HG03159 (cell line): ENCODE measurements around the gene METRN.

Source experiments
- ATAC-seq: cut with Tn5 transposase; IDR thresholded peaks from one replicate; pipeline ENCODE4 v1.9.1; 2021; ENCODE audit warnings: mild to moderate bottlenecking, moderate library complexity; ENCODE audit not compliant: unreplicated experiment

METRN gene

GRCh38 chr16:677316-678190 lies 37.4 kb upstream of the METRN start:
- no peak for ATAC-seq

GRCh38 chr16:678209-678857 lies 36.6 kb upstream of the METRN start:
- ATAC-seq = no peak

- ATAC-seq = no peak
These were observed 35.8 kb upstream of the METRN start for GRCh38 chr16:678858-679813.

GRCh38 chr16:679814-680624 lies 34.9 kb upstream of the METRN start, which contains the start of gene STUB1:
STUB1 (plus strand) TSS chr16:680410; CDS start chr16:680526, 116 bp downstream.
- peak; percentile 32 for ATAC-seq

GRCh38 chr16:680625-680945 lies 34.3 kb upstream of the METRN start:
- ATAC-seq = peak; percentile 1

GRCh38 chr16:680967-681745 lies 33.8 kb upstream of the METRN start:
- no peak for ATAC-seq

GRCh38 chr16:681746-682427 lies 33.0 kb upstream of the METRN start:
- no peak for ATAC-seq

GRCh38 chr16:682493-683395 lies 32.2 kb upstream of the METRN start:
- no peak for ATAC-seq

GRCh38 chr16:683396-684070 lies 31.4 kb upstream of the METRN start:
- no peak for ATAC-seq

- peak; percentile 65 for ATAC-seq
These were observed 30.7 kb upstream of the METRN start, which contains the start of gene JMJD8 for GRCh38 chr16:684071-684794. JMJD8 (minus strand) TSS chr16:684334; CDS start chr16:684319, 15 bp downstream.

- ATAC-seq = no peak
These were observed 29.8 kb upstream of the METRN start for GRCh38 chr16:684961-685696.

- no peak for ATAC-seq
These were observed 29.0 kb upstream of the METRN start for GRCh38 chr16:685967-686366.

GRCh38 chr16:686459-687260 lies 28.3 kb upstream of the METRN start:
- ATAC-seq = no peak

GRCh38 chr16:687499-687898 lies 27.4 kb upstream of the METRN start:
- no peak for ATAC-seq
